Keratinocyte (primary cell): ENCODE data around the gene LYZL2. TPM values are rescaled to one million over a fixed set of nuclear protein-coding genes. Genes with fewer than 3 reads are reported as not detected.

Source experiments
- DNase-seq: peaks from one replicate; pipeline ENCODE4 v3.0.0-alpha.2; 2011; ENCODE audit warnings: low read depth, missing footprints, low spot score
- FAIRE-seq: peaks from 2 replicates; lab custom pipeline; 2011; peaks lifted over from hg19 to GRCh38; lab: Jason Lieb, UNC
- H2AFZ ChIP-seq: 2 replicates; pipeline ENCODE4 v1.6.0; 2012; ENCODE audit warnings: low read length, control low read depth, inconsistent platforms; ENCODE audit not compliant: control insufficient read depth
- H3K27ac ChIP-seq: 2 replicates; pipeline ENCODE4 v1.5.1; 2011; ENCODE audit warnings: low read length; ENCODE audit not compliant: control insufficient read depth, insufficient read depth
- H3K27me3 ChIP-seq: 3 replicates; pipeline ENCODE4 v1.6.0; 2011; ENCODE audit warnings: low read length; ENCODE audit not compliant: control insufficient read depth, insufficient read depth; ENCODE audit errors: extremely low read depth
- H3K36me3 ChIP-seq, 2 experiments: 2 replicates in 1 of 2; 3 replicates in 1 of 2; pipeline ENCODE4 v1.5.1; 2011; ENCODE audit warnings: low read length in 2 of 2, mild to moderate bottlenecking in 1 of 2; ENCODE audit not compliant: control insufficient read depth in 2 of 2, insufficient read depth in 2 of 2; ENCODE audit errors: extremely low read depth in 1 of 2
- H3K4me1 ChIP-seq: 3 replicates; pipeline ENCODE4 v1.5.1; 2011; ENCODE audit warnings: low read length; ENCODE audit not compliant: control insufficient read depth, insufficient read depth; ENCODE audit errors: extremely low read depth
- H3K4me2 ChIP-seq: 3 replicates; pipeline ENCODE4 v1.6.0; 2011; ENCODE audit warnings: low read depth, low read length; ENCODE audit not compliant: control insufficient read depth, insufficient read depth; ENCODE audit errors: extremely low read depth
- H3K4me3 ChIP-seq, 3 experiments: fragments of 200-600 bp in 1 of 3; sonication (generic) in 1 of 3; 2 replicates in 2 of 3; 3 replicates in 1 of 3; pipeline ENCODE4 v1.5.1; 2011 to 2016; ENCODE audit warnings: low read length in 3 of 3, mild to moderate bottlenecking in 3 of 3, control low read depth in 2 of 3, inconsistent platforms in 1 of 3, low read depth in 1 of 3, mixed read lengths in 1 of 3, mixed run types in 1 of 3, moderate library complexity in 1 of 3; ENCODE audit not compliant: control insufficient read depth in 2 of 3, insufficient read depth in 2 of 3; ENCODE audit errors: extremely low read depth in 1 of 3
- H3K79me2 ChIP-seq: 2 replicates; pipeline ENCODE4 v1.6.0; 2012; ENCODE audit warnings: low read length; ENCODE audit not compliant: control insufficient read depth, insufficient read depth
- H3K9ac ChIP-seq: 3 replicates; pipeline ENCODE4 v1.6.0; 2011; ENCODE audit warnings: low read length; ENCODE audit not compliant: control insufficient read depth, insufficient read depth; ENCODE audit errors: extremely low read depth
- H3K9me1 ChIP-seq: 3 replicates; pipeline ENCODE4 v1.6.0; 2011; ENCODE audit warnings: low read length; ENCODE audit not compliant: control insufficient read depth, insufficient read depth; ENCODE audit errors: extremely low read depth
- H3K9me3 ChIP-seq: 2 replicates; pipeline ENCODE4 v1.5.1; 2012; ENCODE audit warnings: low read depth, low read length; ENCODE audit not compliant: control insufficient read depth
- H4K20me1 ChIP-seq: 3 replicates; pipeline ENCODE4 v1.6.0; 2011; ENCODE audit warnings: low read length; ENCODE audit not compliant: control insufficient read depth, insufficient read depth; ENCODE audit errors: extremely low read depth
- EZH2 ChIP-seq: IDR thresholded peaks from one replicate; pipeline ENCODE4 v1.6.1; 2012; ENCODE audit warnings: inconsistent platforms, mild to moderate bottlenecking, low read length, moderate library complexity
- dilution Hi-C: fragments of 300-500 bp; cut with MboI; formaldehyde crosslinking; loops from one replicate; pipeline ENCODE4 v1.7.0; 2020; ENCODE audit warnings: low sequenced_read_pairs; ENCODE audit not compliant: extremely low pct_ligation_motif_present
- polyA plus RNA-seq, 5 experiments: library from polyadenylated mRNA; depleted of rRNA in 3 of 5; stranded (reverse) in 3 of 5; stranded (forward) in 1 of 5; unstranded in 1 of 5; fragments of >200 nt; gene quantifications; 1 replicate in 1 of 5; 2 replicates in 3 of 5; 3 replicates in 1 of 5; pipeline versions ENCODE4 v1.2.1 to v1.2.3, GENCODE V29; 2011 to 2012; ENCODE audit warnings: missing spikeins in 2 of 5, low read depth in 1 of 5, low replicate concordance in 1 of 5
- TF ChIP-seq, protein P1 (sequence below), 3 experiments: IDR thresholded peaks in 1 of 3; conservative IDR thresholded peaks in 1 of 3; optimal IDR thresholded peaks in 1 of 3; 2 replicates in 2 of 3; 3 replicates in 1 of 3; pipeline versions ENCODE3 to v1.5.1; 2011; ENCODE audit warnings: low read length in 3 of 3, mild to moderate bottlenecking in 3 of 3, moderate library complexity in 2 of 3, control low read depth in 1 of 3, inconsistent platforms in 1 of 3; ENCODE audit not compliant: insufficient read depth in 2 of 3; ENCODE audit errors: extremely low read depth in 1 of 3

Gene LYZL2
- polyA plus RNA-seq, 1 donor (not counting 4 experiments of a cell fraction or from before 2014, with no cell fraction given) = not detected

DNA sequence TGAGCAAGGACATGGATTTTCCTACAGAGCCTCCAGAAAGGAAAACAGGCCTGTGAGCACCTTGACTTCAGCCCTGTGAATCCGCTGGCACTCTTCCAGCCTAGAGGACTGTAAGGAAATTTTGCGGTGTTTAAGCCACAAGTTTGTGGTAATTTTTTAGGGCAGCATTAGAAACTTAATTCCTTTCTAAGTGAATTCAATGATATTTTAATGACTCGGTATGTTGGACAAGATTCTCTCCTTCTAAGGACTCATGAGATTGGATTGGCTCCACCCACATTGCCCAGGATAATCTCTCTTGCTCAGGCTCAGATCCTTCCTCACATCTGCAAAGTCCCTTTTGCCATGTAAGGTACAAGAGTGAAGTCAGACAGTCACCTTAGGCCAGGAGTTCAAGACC is 4.5 kb downstream of the LYZL2 start:
- dilution Hi-C loops = no loop called here
- no peaks in the 10 kb centered on the region for H4K20me1 ChIP-seq
- no peak overlapping the region for H3K4me2 ChIP-seq
- no peaks in the 10 kb centered on the region for H3K4me1 ChIP-seq
- TF ChIP-seq, protein P1, sequence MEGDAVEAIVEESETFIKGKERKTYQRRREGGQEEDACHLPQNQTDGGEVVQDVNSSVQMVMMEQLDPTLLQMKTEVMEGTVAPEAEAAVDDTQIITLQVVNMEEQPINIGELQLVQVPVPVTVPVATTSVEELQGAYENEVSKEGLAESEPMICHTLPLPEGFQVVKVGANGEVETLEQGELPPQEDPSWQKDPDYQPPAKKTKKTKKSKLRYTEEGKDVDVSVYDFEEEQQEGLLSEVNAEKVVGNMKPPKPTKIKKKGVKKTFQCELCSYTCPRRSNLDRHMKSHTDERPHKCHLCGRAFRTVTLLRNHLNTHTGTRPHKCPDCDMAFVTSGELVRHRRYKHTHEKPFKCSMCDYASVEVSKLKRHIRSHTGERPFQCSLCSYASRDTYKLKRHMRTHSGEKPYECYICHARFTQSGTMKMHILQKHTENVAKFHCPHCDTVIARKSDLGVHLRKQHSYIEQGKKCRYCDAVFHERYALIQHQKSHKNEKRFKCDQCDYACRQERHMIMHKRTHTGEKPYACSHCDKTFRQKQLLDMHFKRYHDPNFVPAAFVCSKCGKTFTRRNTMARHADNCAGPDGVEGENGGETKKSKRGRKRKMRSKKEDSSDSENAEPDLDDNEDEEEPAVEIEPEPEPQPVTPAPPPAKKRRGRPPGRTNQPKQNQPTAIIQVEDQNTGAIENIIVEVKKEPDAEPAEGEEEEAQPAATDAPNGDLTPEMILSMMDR (optimal IDR thresholded peaks at IDR 0.05 in 1 of 3, IDR thresholded peaks at IDR 0.05 in 1 of 3, conservative IDR thresholded peaks at IDR 0.05 in 1 of 3; ENCODE audit: extremely low read depth in 1 of 3, insufficient read depth in 2 of 3, low read length in 3 of 3) = no peak
- TF ChIP-seq EZH2 = no peak
- no peak overlapping the region for H3K27ac ChIP-seq
- no peaks in the 10 kb centered on the region for H3K9me1 ChIP-seq
- FAIRE-seq = no peak
- no peak for DNase-seq
- no peaks in the 10 kb centered on the region for H3K79me2 ChIP-seq
- no peak overlapping the region for H3K4me3 ChIP-seq
- H2AFZ ChIP-seq = no peak overlapping the region
- H3K36me3 ChIP-seq = no peaks in the 10 kb centered on the region
- no peaks in the 10 kb centered on the region for H3K9me3 ChIP-seq
- no peak overlapping the region for H3K9ac ChIP-seq
- peaks cover 5% of the 10 kb centered on the region for H3K27me3 ChIP-seq

DNA sequence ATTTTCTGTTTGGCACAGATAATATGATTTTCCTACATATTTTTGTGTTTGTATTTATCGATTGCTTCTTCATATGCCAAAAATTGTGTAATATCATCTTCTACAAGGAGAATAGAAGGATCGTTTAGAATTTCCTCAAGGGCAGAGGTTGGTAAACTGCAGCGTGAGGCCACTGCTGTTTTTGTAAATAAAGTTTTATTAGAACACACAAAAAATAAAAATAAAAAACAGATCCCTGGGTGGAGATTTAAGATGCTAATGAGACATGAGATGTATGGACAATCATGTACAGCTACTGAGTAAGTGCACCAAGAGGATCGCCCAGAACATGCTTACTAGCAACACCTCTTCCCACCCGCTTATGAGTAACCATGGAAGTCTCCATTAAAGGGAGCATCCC is 9.6 kb downstream of the LYZL2 start:
- DNase-seq (no peak), FAIRE-seq (no peak)
- Histone ChIP-seq H3K27me3 (no peaks in the 10 kb centered on the region), H2AFZ (no peak overlapping the region), H4K20me1 (no peaks in the 10 kb centered on the region), H3K4me1 (no peaks in the 10 kb centered on the region), H3K9ac (no peak overlapping the region), H3K36me3 (no peaks in the 10 kb centered on the region), H3K4me3 (no peak overlapping the region), H3K79me2 (no peaks in the 10 kb centered on the region), H3K9me3 (no peaks in the 10 kb centered on the region), H3K4me2 (no peak overlapping the region), H3K9me1 (no peaks in the 10 kb centered on the region), H3K27ac (no peak overlapping the region)
- dilution Hi-C loops = no loop called here
- no peak for TF ChIP-seq EZH2
- TF ChIP-seq, protein P1 (optimal IDR thresholded peaks at IDR 0.05 in 1 of 3, IDR thresholded peaks at IDR 0.05 in 1 of 3, conservative IDR thresholded peaks at IDR 0.05 in 1 of 3; ENCODE audit: extremely low read depth in 1 of 3, insufficient read depth in 2 of 3, low read length in 3 of 3) = no peak
